ENCODE measurements around the gene DGKB.

GRCh38 chr7:14938181-14938580 lies 35.6 kb upstream of the DGKB start:
- TF ChIP-seq, protein P1, sequence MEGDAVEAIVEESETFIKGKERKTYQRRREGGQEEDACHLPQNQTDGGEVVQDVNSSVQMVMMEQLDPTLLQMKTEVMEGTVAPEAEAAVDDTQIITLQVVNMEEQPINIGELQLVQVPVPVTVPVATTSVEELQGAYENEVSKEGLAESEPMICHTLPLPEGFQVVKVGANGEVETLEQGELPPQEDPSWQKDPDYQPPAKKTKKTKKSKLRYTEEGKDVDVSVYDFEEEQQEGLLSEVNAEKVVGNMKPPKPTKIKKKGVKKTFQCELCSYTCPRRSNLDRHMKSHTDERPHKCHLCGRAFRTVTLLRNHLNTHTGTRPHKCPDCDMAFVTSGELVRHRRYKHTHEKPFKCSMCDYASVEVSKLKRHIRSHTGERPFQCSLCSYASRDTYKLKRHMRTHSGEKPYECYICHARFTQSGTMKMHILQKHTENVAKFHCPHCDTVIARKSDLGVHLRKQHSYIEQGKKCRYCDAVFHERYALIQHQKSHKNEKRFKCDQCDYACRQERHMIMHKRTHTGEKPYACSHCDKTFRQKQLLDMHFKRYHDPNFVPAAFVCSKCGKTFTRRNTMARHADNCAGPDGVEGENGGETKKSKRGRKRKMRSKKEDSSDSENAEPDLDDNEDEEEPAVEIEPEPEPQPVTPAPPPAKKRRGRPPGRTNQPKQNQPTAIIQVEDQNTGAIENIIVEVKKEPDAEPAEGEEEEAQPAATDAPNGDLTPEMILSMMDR (IDR thresholded peaks at IDR 0.05): no peak
- TF ChIP-seq EZH2 (IDR thresholded peaks at IDR 0.05) (no peak), EZH2phosphoT487 (IDR thresholded peaks at IDR 0.05) (no peak)
